ENCODE results near the gene CSMD2. TPM values are rescaled to one million over a fixed set of nuclear protein-coding genes. Genes with fewer than 3 reads are reported as not detected.

CSMD2 gene
- total and polyA plus RNA-seq, 2 of the 4 experiments (the other 2 are of a cell fraction), result under 0.01 to 0.36 TPM

- no CpG with 5 or more reads among the region's 7 CpGs for WGBS, 2 experiments (ENCODE audit: extremely low coverage in 2 of 2, insufficient read length in 1 of 2)
- Histone ChIP-seq H3K9me3 (ENCODE audit: control insufficient read depth, insufficient read depth, low read length) (no peaks in the 10 kb centered on the region; the same call in 1 of the 2 replicates), H3K56ac (ENCODE audit: extremely low read depth, insufficient read depth, low read length) (no peak overlapping the region), H3K9ac (ENCODE audit: low read depth, low read length) (no peak overlapping the region), H3K27me3 (ENCODE audit: control insufficient read depth, insufficient read depth, low read length) (no peaks in the 10 kb centered on the region), H3K4ac (ENCODE audit: low read depth, low read length) (no peak overlapping the region), H4K5ac (ENCODE audit: low read depth, low read length) (no peak overlapping the region), H3K4me3 (ENCODE audit: insufficient read depth, low read depth, low read length) (no peak overlapping the region), H2AFZ (replicated peaks; ENCODE audit: low read length, poor library complexity) (no peak overlapping the region), H2BK20ac (ENCODE audit: low read depth, low read length) (no peak overlapping the region), H3K14ac (replicated peaks; ENCODE audit: low read depth, low read length) (no peak overlapping the region), H3K79me1 (ENCODE audit: low read depth in 1 of 2, low read length in 2 of 2) (no peaks in the 10 kb centered on the region), H2BK120ac (ENCODE audit: low read depth, low read length) (no peak overlapping the region), H3K4me1 (ENCODE audit: control insufficient read depth, insufficient read depth, low read length) (no peaks in the 10 kb centered on the region), H3K9me1 (ENCODE audit: insufficient read depth, low read length) (no peaks in the 10 kb centered on the region), H3K27ac (ENCODE audit: insufficient read depth, low read length) (no peak overlapping the region), H3K4me2 (ENCODE audit: low read depth, low read length) (no peak overlapping the region), H2AK5ac (ENCODE audit: low read depth, low read length) (no peak overlapping the region), H3K36me3 (ENCODE audit: control insufficient read depth, insufficient read depth, low read length) (no peaks in the 10 kb centered on the region), H2BK5ac (ENCODE audit: low read depth, low read length, poor library complexity, severe bottlenecking) (no peak overlapping the region), H4K8ac (ENCODE audit: low read depth in 2 of 2, low read length in 2 of 2) (no peak overlapping the region), H2AK9ac (replicated peaks; ENCODE audit: low read depth, low read length, poor library complexity) (no peak overlapping the region), H4K20me1 (ENCODE audit: insufficient read depth, low read length) (no peaks in the 10 kb centered on the region), H4K91ac (ENCODE audit: insufficient read depth, low read depth, low read length) (no peak overlapping the region), H3K18ac (ENCODE audit: low read depth, low read length) (no peak overlapping the region), H3K23ac (ENCODE audit: low read depth, low read length) (no peak overlapping the region), H2BK15ac (ENCODE audit: low read depth, low read length) (no peak overlapping the region)
- DNase-seq, result no peak
- no peak for TF ChIP-seq CEBPB (IDR thresholded peaks at IDR 0.05; ENCODE audit: low read depth, low read length)
- no peak for TF ChIP-seq POLR2A (IDR thresholded peaks at IDR 0.05; ENCODE audit: low read depth, low read length)
- ChIA-PET POLR2A (ENCODE audit: unreplicated experiment) (no interaction called here), CTCF (interaction anchor here (0.8 kb wide), 1 partner anchor 16 kb away, joined by 5 read pairs; no protein-coding TSS in a partner anchor)
- no TSS peak for BruUV-seq (replicated peaks)
- dilution Hi-C loops (cut with HindIII; ENCODE audit: low sequenced_read_pairs, unreplicated experiment) (no loop called here), in situ Hi-C loops (cut with MboI; ENCODE audit: low sequenced_read_pairs) (no loop called here), intact Hi-C loops (cut with micrococcal nuclease) (no loop called here)
- no peak for ATAC-seq (ENCODE audit: low read depth)
These were observed 509.5 kb downstream of the CSMD2 start for GRCh38 chr1:33655496-33655895.
